Loucy (cell line): ENCODE data around the gene PRAMEF6.
"Not testable (repeated sequence)": the region's sequence is repeated elsewhere in the genome, so short reads cannot be mapped to it uniquely, and the experiment has no call there.

Source experiments
- CTCF ChIP-seq: fragments of 200-600 bp; sonication (generic); conservative IDR thresholded peaks from 2 replicates; pipeline ENCODE4 v1.5.1; 2014; ENCODE audit warnings: mild to moderate bottlenecking, antibody characterized with exemption, low read length
- EZH2phosphoT487 ChIP-seq: fragments of 200-600 bp; IDR thresholded peaks from 2 replicates; pipeline ENCODE4 v1.6.1; 2018; ENCODE audit warnings: antibody characterized with exemption, mild to moderate bottlenecking, moderate library complexity, borderline replicate concordance

GRCh38 chr1:12924368-12924767 lies 23.0 kb downstream of the PRAMEF6 start:
- TF ChIP-seq CTCF, EZH2phosphoT487: not testable (repeated sequence)
